PC-9 (cell line): ENCODE measurements around the gene IRF1. TPM values are rescaled to one million over a fixed set of nuclear protein-coding genes. Genes with fewer than 3 reads are reported as not detected.
A peak's percentile ranks its signal among the peaks of the same experiment; 100 is the strongest.

Source experiments
- BruUV-seq: library from RNA; stranded (reverse); fragments of 400-500 nt; replicated peaks from 2 replicates; lab custom pipeline; 2021; lab: Mats Ljungman, UMichigan
- CTCF ChIA-PET: fragments of 300-600 bp; sonication (Branson Sonifier 250); formaldehyde crosslinking; loops from one replicate; lab custom pipeline; 2022; ENCODE audit warnings: antibody characterized with exemption; lab: Charles Lee
- POLR2A ChIA-PET: fragments of 300-600 bp; sonication (Branson Sonifier 250); formaldehyde crosslinking; loops from one replicate; lab custom pipeline; 2022; ENCODE audit warnings: antibody characterized with exemption; ENCODE audit not compliant: unreplicated experiment; lab: Charles Lee
- DNase-seq, 2 experiments: peaks; one replicate each; pipeline versions ENCODE4 v3.0.0 to v3.0.0-alpha.2; 2015 to 2022; ENCODE audit warnings: mixed read lengths in 1 of 2
- H2AFZ ChIP-seq: fragments of 200-600 bp; sonication (generic); 2 replicates; pipeline ENCODE4 v1.8.1; 2017; ENCODE audit warnings: antibody characterized with exemption
- H3F3A ChIP-seq: fragments of 200-600 bp; sonication (generic); 2 replicates; pipeline ENCODE4 v1.8.1; 2017; ENCODE audit warnings: antibody characterized with exemption, mild to moderate bottlenecking, low read depth; ENCODE audit not compliant: insufficient read depth
- H3K27ac ChIP-seq: fragments of 200-600 bp; sonication (generic); 2 replicates; pipeline ENCODE4 v1.6.1; 2016; ENCODE audit warnings: mixed run types
- H3K27me3 ChIP-seq: fragments of 200-600 bp; sonication (generic); 2 replicates; pipeline ENCODE4 v1.6.1; 2016; ENCODE audit warnings: low read depth, mixed run types; ENCODE audit not compliant: insufficient read depth
- H3K36me3 ChIP-seq: fragments of 200-600 bp; sonication (generic); 2 replicates; pipeline ENCODE4 v1.6.1; 2016; ENCODE audit warnings: low read depth, mixed run types
- H3K4me1 ChIP-seq: fragments of 200-600 bp; sonication (generic); replicated peaks from 2 replicates; pipeline ENCODE4 v1.6.1; 2016; ENCODE audit warnings: mixed run types; ENCODE audit not compliant: insufficient read depth
- H3K4me2 ChIP-seq: fragments of 200-600 bp; sonication (generic); 2 replicates; pipeline ENCODE4 v1.6.1; 2017; ENCODE audit warnings: mixed run types
- H3K4me3 ChIP-seq: fragments of 200-600 bp; sonication (generic); 2 replicates; pipeline ENCODE4 v1.6.1; 2016; ENCODE audit warnings: mixed run types
- H3K79me2 ChIP-seq: fragments of 200-600 bp; sonication (generic); 2 replicates; pipeline ENCODE4 v1.6.1; 2017; ENCODE audit warnings: low read depth, mixed run types
- H3K9me2 ChIP-seq: fragments of 200-600 bp; sonication (generic); 2 replicates; pipeline ENCODE4 v1.8.1; 2017; ENCODE audit warnings: mild to moderate bottlenecking; ENCODE audit not compliant: insufficient read depth
- H3K9me3 ChIP-seq: fragments of 200-600 bp; sonication (generic); 2 replicates; pipeline ENCODE4 v1.8.1; 2016; ENCODE audit warnings: low read depth; ENCODE audit not compliant: insufficient read depth
- H4K20me1 ChIP-seq: fragments of 200-600 bp; sonication (generic); 2 replicates; pipeline ENCODE4 v1.8.1; 2017; ENCODE audit not compliant: insufficient read depth
- CTCF ChIP-seq: fragments of 200-600 bp; sonication (generic); conservative IDR thresholded peaks from 2 replicates; pipeline ENCODE4 v1.6.1; 2017; ENCODE audit warnings: mixed run types, antibody characterized with exemption, mild to moderate bottlenecking, moderate library complexity
- EZH2 ChIP-seq: fragments of 200-600 bp; sonication (generic); IDR thresholded peaks from 2 replicates; pipeline ENCODE4 v1.8.0; 2017; ENCODE audit warnings: antibody characterized with exemption, low read depth
- intact Hi-C: fragments of 100-400 bp; cut with micrococcal nuclease; formaldehyde crosslinking; loops from one replicate; pipeline ENCODE4 v1.10.0; 2022; ENCODE audit not compliant: unreplicated experiment
- total RNA-seq: library from RNA; stranded (reverse); gene quantifications from 2 replicates; pipeline ENCODE4 v1.2.3, GENCODE V29; 2021

IRF1 gene
- total RNA-seq, 1 experiment from 2014 or later, result 27.1 TPM

DNA sequence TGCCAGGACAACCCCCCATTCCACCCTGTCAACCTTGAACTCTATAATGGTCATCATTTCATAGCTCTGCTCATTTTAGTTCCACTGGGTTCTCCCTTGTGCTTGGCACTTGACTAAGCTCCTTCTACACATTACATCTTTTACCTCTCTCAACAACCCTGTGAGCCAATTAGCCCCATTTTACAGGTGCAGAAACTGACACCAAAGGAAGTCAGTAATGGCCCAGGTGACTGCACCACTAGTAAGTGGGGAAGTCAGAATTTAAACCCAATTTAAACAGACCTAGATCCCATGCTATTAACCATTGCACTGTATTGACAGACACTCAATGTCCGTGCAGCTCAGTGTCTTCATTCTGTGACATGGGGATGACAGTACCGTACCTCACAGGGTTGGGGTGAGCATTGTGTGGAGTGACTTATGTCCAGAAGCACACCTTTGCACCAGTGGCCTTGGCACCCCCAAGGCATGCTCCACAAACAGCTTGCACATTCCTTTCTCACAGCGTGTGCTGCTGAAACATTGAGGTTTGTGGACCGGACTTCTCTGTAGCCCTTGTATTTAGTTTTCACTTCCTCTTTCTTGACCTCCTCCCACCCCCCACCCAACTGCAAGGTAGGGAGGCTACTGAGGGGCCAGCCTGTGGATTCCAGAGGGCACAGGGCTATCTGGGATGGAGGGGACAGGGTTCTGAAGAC lies 23.1 kb downstream of the IRF1 start:
- no TSS peak for BruUV-seq
- no peaks in the 10 kb centered on the region for H3K79me2 ChIP-seq
- ChIA-PET POLR2A (interaction anchor here (1.3 kb wide), 1 partner anchor 23 kb away, joined by 6 read pairs; the partner anchor contains the start of gene IRF1), CTCF (interaction anchor here (0.7 to 2.0 kb wide), 3 partner anchors 17 to 80 kb away, joined by 3 to 7 read pairs (median 3); partner anchors contain the start of gene IRF1)
- H3K9me2 ChIP-seq, result no peaks in the 10 kb centered on the region
- no peaks in the 10 kb centered on the region for H3F3A ChIP-seq
- peaks cover 29% of the 10 kb centered on the region for H3K4me1 ChIP-seq
- H3K36me3 ChIP-seq, result no peaks in the 10 kb centered on the region
- no peak overlapping the region for H3K4me2 ChIP-seq
- no peak for DNase-seq
- H3K27me3 ChIP-seq, result no peaks in the 10 kb centered on the region
- no peak overlapping the region for H3K4me3 ChIP-seq
- H3K27ac ChIP-seq, result no peak overlapping the region
- H2AFZ ChIP-seq, result no peak overlapping the region
- H4K20me1 ChIP-seq, result no peaks in the 10 kb centered on the region
- TF ChIP-seq EZH2 (no peak), CTCF (no peak)
- intact Hi-C loops, result loop anchor here (2.0 kb wide), 1 partner anchor 29 kb away; no protein-coding TSS in a partner anchor
- no peaks in the 10 kb centered on the region for H3K9me3 ChIP-seq

DNA sequence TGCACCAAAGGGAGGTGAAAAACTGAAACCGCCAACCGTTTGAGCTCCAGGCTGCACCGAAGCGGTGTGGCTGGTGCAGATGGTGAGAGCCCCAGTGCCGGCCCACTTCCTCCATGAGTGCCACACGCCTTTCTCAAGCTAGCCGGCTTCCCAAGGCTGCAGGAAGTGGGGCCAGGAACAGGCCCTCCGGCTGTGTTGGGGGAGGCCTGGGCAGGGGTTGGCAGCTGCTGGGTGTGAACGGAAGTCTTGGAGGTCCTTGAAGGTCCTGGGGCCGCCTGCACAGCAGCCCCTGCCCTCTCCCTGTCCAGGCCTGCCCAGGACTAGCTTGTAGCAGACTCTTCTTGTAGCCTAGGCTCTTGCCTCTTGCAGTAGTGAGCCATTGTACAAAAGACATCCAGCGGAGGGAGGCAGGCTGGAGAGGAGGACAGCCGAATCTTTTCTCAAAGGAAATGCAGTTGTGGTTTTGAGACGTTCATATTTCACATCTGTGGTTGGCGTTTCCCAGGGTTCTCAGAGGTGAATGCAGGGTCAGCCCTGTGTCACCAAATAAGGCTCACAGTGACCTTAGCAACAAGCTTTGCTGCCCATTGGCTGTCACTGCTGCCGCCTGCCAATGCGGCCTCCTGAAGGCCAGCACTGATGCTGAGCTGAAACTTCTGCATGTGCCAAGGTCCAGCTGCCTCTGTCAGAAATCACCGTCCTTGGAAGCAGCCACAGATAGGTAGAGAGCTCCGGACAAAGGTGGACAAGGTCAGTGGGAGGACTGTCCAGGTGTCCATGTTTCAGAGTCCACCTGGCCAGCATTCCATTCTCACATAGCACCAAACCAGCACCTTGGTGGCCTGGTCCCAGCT lies 23.9 kb downstream of the IRF1 start:
- no peaks in the 10 kb centered on the region for H4K20me1 ChIP-seq
- no peak overlapping the region for H3K4me2 ChIP-seq
- no peak overlapping the region for H3K4me3 ChIP-seq
- CTCF ChIA-PET, result interaction anchor here (0.7 to 2.0 kb wide), 4 partner anchors 18 to 80 kb away, joined by 3 to 7 read pairs (median 3); partner anchors contain the start of gene IRF1
- H3K27ac ChIP-seq, result no peak overlapping the region
- TF ChIP-seq CTCF (no peak), EZH2 (no peak)
- H2AFZ ChIP-seq, result no peak overlapping the region
- no peaks in the 10 kb centered on the region for H3K79me2 ChIP-seq
- H3K4me1 ChIP-seq, result peaks cover 29% of the 10 kb centered on the region
- peak in 1 of 2 experiments; percentile 59 for DNase-seq
- H3F3A ChIP-seq, result no peaks in the 10 kb centered on the region
- intact Hi-C loops, result loop anchor here (2.0 kb wide), 1 partner anchor 30 kb away; no protein-coding TSS in a partner anchor
- H3K9me2 ChIP-seq, result no peaks in the 10 kb centered on the region
- H3K27me3 ChIP-seq, result no peaks in the 10 kb centered on the region
- no peaks in the 10 kb centered on the region for H3K9me3 ChIP-seq
- no peaks in the 10 kb centered on the region for H3K36me3 ChIP-seq
- POLR2A ChIA-PET, result interaction anchor here (0.6 to 1.3 kb wide), 3 partner anchors 20 to 29 kb away, joined by 6 to 8 read pairs (median 7); partner anchors contain the start of gene IRF1
- BruUV-seq, result no TSS peak

- H4K20me1 ChIP-seq, result no peaks in the 10 kb centered on the region
- no peak overlapping the region for H3K4me3 ChIP-seq
- H2AFZ ChIP-seq, result no peak overlapping the region
- ChIA-PET CTCF (interaction anchor here (0.7 to 1.4 kb wide), 4 partner anchors 36 to 77 kb away, joined by 3 to 7 read pairs (median 5); no protein-coding TSS in a partner anchor), POLR2A (interaction anchor here (0.6 to 1.3 kb wide), 7 partner anchors 31 to 1381 kb away, joined by 3 to 13 read pairs (median 4); no protein-coding TSS in a partner anchor)
- no peaks in the 10 kb centered on the region for H3K9me3 ChIP-seq
- no peak for DNase-seq
- intact Hi-C loops, result no loop called here
- H3K27me3 ChIP-seq, result no peaks in the 10 kb centered on the region
- no peaks in the 10 kb centered on the region for H3K36me3 ChIP-seq
- H3K9me2 ChIP-seq, result no peaks in the 10 kb centered on the region
- H3K79me2 ChIP-seq, result no peaks in the 10 kb centered on the region
- BruUV-seq, result no TSS peak
- peak overlapping the region; percentile 74 for H3K27ac ChIP-seq
- peaks cover 32% of the 10 kb centered on the region for H3K4me1 ChIP-seq
- no peaks in the 10 kb centered on the region for H3F3A ChIP-seq
- TF ChIP-seq CTCF, result no peak
- TF ChIP-seq EZH2, result no peak
- no peak overlapping the region; the same call in 1 of the 2 replicates for H3K4me2 ChIP-seq
These were observed 25.4 kb downstream of the IRF1 start for GRCh38 chr5:132465059-132465707.
